Endodermal cell (in vitro differentiated cells): ENCODE data around the gene RNF112. TPM values are rescaled to one million over a fixed set of nuclear protein-coding genes. Genes with fewer than 3 reads are reported as not detected.
A peak's percentile ranks its signal among the peaks of the same experiment; 100 is the strongest.
"Not testable (repeated sequence)": the region's sequence is repeated elsewhere in the genome, so short reads cannot be mapped to it uniquely, and the experiment has no call there.

Experiments
- DNase-seq: peaks from one replicate; pipeline ENCODE4 v3.0.0-alpha.2; 2017
- H3K27ac ChIP-seq: 2 replicates; pipeline ENCODE4 v1.5.1; 2013; ENCODE audit warnings: mild to moderate bottlenecking, low read depth, low read length, moderate library complexity
- H3K27me3 ChIP-seq: 2 replicates; pipeline ENCODE4 v1.6.1; 2013; ENCODE audit warnings: mild to moderate bottlenecking, low read length, moderate library complexity; ENCODE audit not compliant: insufficient read depth, control insufficient read depth, poor library complexity, severe bottlenecking
- H3K36me3 ChIP-seq: 2 replicates; pipeline ENCODE4 v1.7.0; 2013; ENCODE audit warnings: mild to moderate bottlenecking, low read length, moderate library complexity; ENCODE audit not compliant: control insufficient read depth, insufficient read depth
- H3K4me1 ChIP-seq: one replicate; pipeline ENCODE4 v1.7.0; 2013; ENCODE audit warnings: low read length; ENCODE audit not compliant: control insufficient read depth, insufficient read depth
- H3K4me3 ChIP-seq: 2 replicates; pipeline ENCODE4 v1.5.1; 2013; ENCODE audit warnings: mild to moderate bottlenecking, low read length, moderate library complexity
- H3K9ac ChIP-seq: 2 replicates; pipeline ENCODE4 v1.6.1; 2013; ENCODE audit warnings: mild to moderate bottlenecking, low read length, moderate library complexity; ENCODE audit not compliant: poor library complexity, severe bottlenecking; ENCODE audit errors: extremely low read depth
- H3K9me3 ChIP-seq: 2 replicates; pipeline ENCODE4 v1.6.1; 2013; ENCODE audit warnings: mild to moderate bottlenecking, low read length, moderate library complexity; ENCODE audit not compliant: control insufficient read depth
- H3K27ac Mint-ChIP-seq: 2 replicates; pipeline ENCODE4 v1.8.0; 2020; ENCODE audit warnings: mixed read lengths
- H3K27me3 Mint-ChIP-seq: 2 replicates; pipeline ENCODE4 v1.8.0; 2021; ENCODE audit warnings: mild to moderate bottlenecking, mixed read lengths; ENCODE audit not compliant: insufficient read depth
- H3K36me3 Mint-ChIP-seq: 2 replicates; pipeline ENCODE4 v1.8.0; 2020; ENCODE audit warnings: low read depth, mixed read lengths
- H3K4me1 Mint-ChIP-seq: 2 replicates; pipeline ENCODE4 v1.8.0; 2020; ENCODE audit warnings: mixed read lengths
- H3K4me3 Mint-ChIP-seq: 2 replicates; pipeline ENCODE4 v1.8.0; 2020; ENCODE audit warnings: mild to moderate bottlenecking, moderate library complexity, mixed read lengths
- H3K9me3 Mint-ChIP-seq: 2 replicates; pipeline ENCODE4 v1.8.0; 2020; ENCODE audit warnings: mild to moderate bottlenecking, mixed read lengths
- WGBS, 2 experiments: methylation state at CpG; one replicate each; pipeline versions ENCODE4 v1.1.5 to v1.1.7; 2013; ENCODE audit warnings: missing lambda C conversion rate in 2 of 2, mixed read lengths in 1 of 2; ENCODE audit not compliant: insufficient coverage in 1 of 2, insufficient read length in 1 of 2; 5-methylcytosine and 5-hydroxymethylcytosine counted together
- total RNA-seq, 2 donors: library from RNA; stranded (reverse); fragmentation: NEBNext Ultra II Directional in 1 of 2; extraction: Animal tissue kit (Norgen Biotek cat#: 25700) in 1 of 2; gene quantifications; 2 replicates in 1 of 2; 3 replicates in 1 of 2; pipeline ENCODE4 v1.2.1, GENCODE V29; 2021
- TF ChIP-seq, protein P1 (sequence below): fragments of 200-600 bp; sonication (generic); conservative IDR thresholded peaks from 2 replicates; pipeline ENCODE4 v1.5.0; 2021; ENCODE audit warnings: antibody characterized with exemption, mild to moderate bottlenecking

The RNF112 gene
- total RNA-seq, 2 donors from 2014 or later: 1.1 to 1.9 TPM

DNA sequence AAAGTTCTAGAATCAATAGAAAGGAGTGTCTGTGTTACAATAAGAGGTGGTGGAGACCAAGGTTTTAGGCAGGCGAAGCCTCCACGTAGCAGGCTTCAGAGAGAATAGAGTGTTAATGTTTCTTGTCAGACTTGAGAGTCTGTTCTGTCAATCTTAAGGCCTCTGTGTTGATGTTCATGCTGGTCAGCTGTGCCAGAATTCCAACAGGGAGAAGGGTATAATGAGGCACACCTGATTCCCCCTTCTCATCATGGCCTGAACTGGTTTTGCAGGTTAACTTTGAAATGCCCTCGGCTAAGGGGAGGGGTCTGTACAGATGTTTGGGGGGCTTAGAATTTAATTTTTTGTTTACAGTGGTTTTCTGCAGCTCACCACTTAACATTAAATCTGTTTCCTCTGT, 46.0 kb downstream of the RNF112 start:
- TF ChIP-seq, protein P1, sequence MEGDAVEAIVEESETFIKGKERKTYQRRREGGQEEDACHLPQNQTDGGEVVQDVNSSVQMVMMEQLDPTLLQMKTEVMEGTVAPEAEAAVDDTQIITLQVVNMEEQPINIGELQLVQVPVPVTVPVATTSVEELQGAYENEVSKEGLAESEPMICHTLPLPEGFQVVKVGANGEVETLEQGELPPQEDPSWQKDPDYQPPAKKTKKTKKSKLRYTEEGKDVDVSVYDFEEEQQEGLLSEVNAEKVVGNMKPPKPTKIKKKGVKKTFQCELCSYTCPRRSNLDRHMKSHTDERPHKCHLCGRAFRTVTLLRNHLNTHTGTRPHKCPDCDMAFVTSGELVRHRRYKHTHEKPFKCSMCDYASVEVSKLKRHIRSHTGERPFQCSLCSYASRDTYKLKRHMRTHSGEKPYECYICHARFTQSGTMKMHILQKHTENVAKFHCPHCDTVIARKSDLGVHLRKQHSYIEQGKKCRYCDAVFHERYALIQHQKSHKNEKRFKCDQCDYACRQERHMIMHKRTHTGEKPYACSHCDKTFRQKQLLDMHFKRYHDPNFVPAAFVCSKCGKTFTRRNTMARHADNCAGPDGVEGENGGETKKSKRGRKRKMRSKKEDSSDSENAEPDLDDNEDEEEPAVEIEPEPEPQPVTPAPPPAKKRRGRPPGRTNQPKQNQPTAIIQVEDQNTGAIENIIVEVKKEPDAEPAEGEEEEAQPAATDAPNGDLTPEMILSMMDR: no peak
- peaks cover 78% of the 10 kb centered on the region for H3K4me1 Mint-ChIP-seq

DNA sequence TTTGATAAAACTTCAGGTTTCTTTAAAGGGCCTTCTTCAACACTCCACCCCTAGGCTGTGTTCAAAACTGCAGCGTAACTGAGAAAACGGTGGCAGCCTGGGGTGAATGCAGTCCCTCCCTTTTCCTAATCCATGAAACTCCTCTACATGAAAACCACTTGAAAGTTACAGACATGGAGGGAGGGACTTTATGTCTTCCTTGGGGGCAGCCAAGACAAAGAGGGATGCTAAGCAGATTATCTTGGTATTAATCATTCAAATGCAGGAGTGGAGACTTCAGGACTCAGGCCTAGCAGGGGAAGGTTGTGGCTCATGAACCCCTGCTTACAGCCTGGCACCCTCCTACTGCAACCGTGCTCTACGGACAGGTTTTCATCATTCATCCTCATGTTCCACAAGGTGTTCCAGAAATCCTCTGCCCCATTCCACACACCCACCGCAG, 46.8 kb downstream of the RNF112 start:
- Histone ChIP-seq H3K36me3 (no peaks in the 10 kb centered on the region), H3K27ac (peak overlapping the region; percentile 47), H3K9me3 (peaks cover 2% of the 10 kb centered on the region), H3K27me3 (no peaks in the 10 kb centered on the region), H3K4me3 (peak overlapping the region; percentile 72), H3K9ac (peak overlapping the region; percentile 21), H3K4me1 (peaks cover 44% of the 10 kb centered on the region)
- H3K4me1 Mint-ChIP-seq: peaks cover 84% of the 10 kb centered on the region
- H3K27ac Mint-ChIP-seq: peak overlapping the region; percentile 94
- no peaks in the 10 kb centered on the region for H3K27me3 Mint-ChIP-seq
- H3K36me3 Mint-ChIP-seq: no peaks in the 10 kb centered on the region
- no peaks in the 10 kb centered on the region for H3K9me3 Mint-ChIP-seq
- TF ChIP-seq, protein P1: peak; percentile 50
- DNase-seq: peak; percentile 92
- H3K4me3 Mint-ChIP-seq: peak overlapping the region; percentile 30
- WGBS, 2 experiments: 1 to 14% methylated on average over 1 to 5 of the region's 5 CpGs

More for the DNA sequence above, 46.0 kb downstream of the RNF112 start:
- peak overlapping the region; percentile 30 for H3K4me3 Mint-ChIP-seq
- no peak overlapping the region for H3K27ac ChIP-seq
- 54 to 83% methylated on average over 2 to 3 of the region's 3 CpGs for WGBS, 2 experiments
- H3K9me3 Mint-ChIP-seq: no peaks in the 10 kb centered on the region
- DNase-seq: peak; percentile 57
- no peaks in the 10 kb centered on the region for H3K27me3 ChIP-seq
- no peaks in the 10 kb centered on the region for H3K36me3 ChIP-seq
- H3K4me1 ChIP-seq: peaks cover 44% of the 10 kb centered on the region
- H3K9me3 ChIP-seq: peaks cover 10% of the 10 kb centered on the region
- H3K4me3 ChIP-seq: peak overlapping the region; percentile 72
- H3K27ac Mint-ChIP-seq: peak overlapping the region; percentile 94
- no peak overlapping the region for H3K9ac ChIP-seq
- H3K27me3 Mint-ChIP-seq: no peaks in the 10 kb centered on the region
- no peaks in the 10 kb centered on the region for H3K36me3 Mint-ChIP-seq

DNA sequence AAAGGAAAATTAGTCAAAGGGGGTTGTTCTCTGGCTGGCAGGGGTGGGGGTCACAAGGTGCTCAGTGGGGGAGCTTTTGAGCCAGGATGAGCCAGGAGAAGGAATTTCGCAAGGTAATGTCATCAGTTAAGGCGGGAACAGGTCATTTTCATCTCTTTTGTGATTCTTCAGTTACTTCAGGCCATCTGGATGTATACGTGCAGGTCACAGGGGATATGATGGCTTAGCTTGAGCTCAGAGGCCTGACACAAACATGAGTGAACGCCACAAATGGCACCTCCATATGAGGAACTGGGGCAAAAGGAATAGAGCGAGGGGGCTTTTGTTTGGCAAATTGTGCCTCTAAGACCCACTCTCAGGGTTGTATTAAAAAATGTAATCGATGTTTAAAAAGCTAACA, 47.4 kb downstream of the RNF112 start:
- not testable (repeated sequence) for H3K36me3 Mint-ChIP-seq, H3K27me3 Mint-ChIP-seq, H3K9me3 Mint-ChIP-seq, H3K9me3 ChIP-seq, H3K36me3 ChIP-seq, H3K27me3 ChIP-seq
- Histone ChIP-seq H3K4me1 (peaks cover 44% of the 10 kb centered on the region), H3K4me3 (peak overlapping the region; percentile 72), H3K27ac (peak overlapping the region; percentile 40), H3K9ac (peak overlapping the region; percentile 22)
- peak overlapping the region; percentile 94 for H3K27ac Mint-ChIP-seq
- peak; percentile 83 for DNase-seq
- H3K4me1 Mint-ChIP-seq: peaks cover 88% of the 10 kb centered on the region
- H3K4me3 Mint-ChIP-seq: peak overlapping the region; percentile 30
- 12 to 32% methylated on average over 4 to 6 of the region's 6 CpGs for WGBS, 2 experiments

DNA sequence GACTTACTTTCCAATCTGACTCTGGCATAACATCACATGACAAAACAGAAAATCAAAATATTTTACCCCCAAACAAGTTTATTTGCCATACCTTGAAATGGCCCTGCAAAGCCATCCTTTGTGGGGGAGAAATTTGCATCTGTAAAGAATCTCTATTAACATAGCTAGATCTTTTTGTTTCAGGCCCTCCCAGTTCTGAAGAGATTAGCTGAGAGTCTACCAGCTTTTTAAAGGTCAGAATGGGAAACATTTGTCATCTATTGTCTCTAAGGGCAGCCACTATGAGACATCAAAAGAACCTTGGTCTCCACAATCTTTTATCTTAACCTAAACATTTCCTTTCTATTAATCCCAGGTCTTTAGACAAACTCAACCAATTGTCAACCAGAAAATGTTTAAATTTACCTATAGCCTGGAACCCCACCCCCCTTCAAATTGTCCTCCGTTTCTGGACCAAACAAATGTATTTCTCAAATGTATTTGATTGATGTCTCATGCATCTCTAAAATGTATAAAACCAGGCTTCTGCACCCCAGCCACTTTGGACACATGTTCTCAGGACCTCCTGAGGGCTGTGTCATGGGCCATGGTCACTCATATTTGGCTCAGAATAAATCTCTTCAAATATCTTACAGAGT, 48.1 kb downstream of the RNF112 start:
- H3K27me3 Mint-ChIP-seq, H3K9me3 ChIP-seq, H3K27ac ChIP-seq, H3K27me3 ChIP-seq, H3K36me3 Mint-ChIP-seq, H3K36me3 ChIP-seq, H3K9me3 Mint-ChIP-seq: not testable (repeated sequence)
- H3K27ac Mint-ChIP-seq: peak overlapping the region; percentile 94
- WGBS, 2 experiments: 0% methylated on average over 1 of the region's 1 CpG; no CpG with 5 or more reads in 1 of the 2 experiments
- peak; percentile 70 for DNase-seq
- Histone ChIP-seq H3K4me1 (peaks cover 38% of the 10 kb centered on the region), H3K4me3 (peak overlapping the region; percentile 72), H3K9ac (peak overlapping the region; percentile 22)
- H3K4me1 Mint-ChIP-seq: peaks cover 86% of the 10 kb centered on the region
- H3K4me3 Mint-ChIP-seq: peak overlapping the region; percentile 30
